NCI-H1694 (cell line): ENCODE measurements around the gene SERPINF2.
"Not testable (repeated sequence)": the region's sequence is repeated elsewhere in the genome, so short reads cannot be mapped to it uniquely, and the experiment has no call there.

Experiments
- DNase-seq: peaks from one replicate; lab custom pipeline; 2025; lab: John Stamatoyannopoulos, UW

The SERPINF2 gene

GRCh38 chr17:1735418-1735817, 7.3 kb upstream of the SERPINF2 start:
- DNase-seq, result no peak

- no peak for DNase-seq
Observed at GRCh38 chr17:1735834-1736347, 6.8 kb upstream of the SERPINF2 start.

- peak; percentile 28 for DNase-seq
Observed at GRCh38 chr17:1736348-1737281, 6.1 kb upstream of the SERPINF2 start.

- DNase-seq, result no peak
Observed at GRCh38 chr17:1737531-1738291, 5.0 kb upstream of the SERPINF2 start.

GRCh38 chr17:1741899-1742298, 772 bp upstream of the SERPINF2 start:
- not testable (repeated sequence) for DNase-seq

GRCh38 chr17:1743088-1743439, 393 bp downstream of the SERPINF2 start:
- no peak for DNase-seq

- no peak for DNase-seq
Observed at GRCh38 chr17:1744551-1745512, 2.2 kb downstream of the SERPINF2 start.

GRCh38 chr17:1745513-1746020, 2.9 kb downstream of the SERPINF2 start:
- no peak for DNase-seq

- no peak for DNase-seq
Observed at GRCh38 chr17:1746975-1747543, 4.4 kb downstream of the SERPINF2 start.

- no peak for DNase-seq
Observed at GRCh38 chr17:1750628-1751027, 8.0 kb downstream of the SERPINF2 start.

GRCh38 chr17:1752425-1753262, 10.0 kb downstream of the SERPINF2 start:
- DNase-seq, result no peak

GRCh38 chr17:1753767-1754429, 11.2 kb downstream of the SERPINF2 start:
- DNase-seq, result no peak

GRCh38 chr17:1754430-1755112, 11.9 kb downstream of the SERPINF2 start:
- no peak for DNase-seq

- peak; percentile 80 for DNase-seq
Observed at GRCh38 chr17:1755252-1755826, 12.7 kb downstream of the SERPINF2 start.

GRCh38 chr17:1755827-1756262, 13.2 kb downstream of the SERPINF2 start:
- no peak for DNase-seq

- no peak for DNase-seq
Observed at GRCh38 chr17:1758807-1759206, 16.1 kb downstream of the SERPINF2 start.

- DNase-seq, result no peak
Observed at GRCh38 chr17:1759529-1759928, 16.9 kb downstream of the SERPINF2 start.

- DNase-seq, result no peak
Observed at GRCh38 chr17:1762233-1762900, 19.7 kb downstream of the SERPINF2 start.
